CD14-positive monocyte (primary cell): ENCODE measurements around the gene GRN. TPM values are rescaled to one million over a fixed set of nuclear protein-coding genes. Genes with fewer than 3 reads are reported as not detected.
"Not testable (repeated sequence)": the region's sequence is repeated elsewhere in the genome, so short reads cannot be mapped to it uniquely, and the experiment has no call there.

Experiments used
- DNase-seq, 3 donors: peaks; one replicate each; pipeline ENCODE4 v3.0.0-alpha.2; 2011 to 2022
- H2AFZ ChIP-seq: 2 replicates; pipeline ENCODE4 v1.6.0; 2012; ENCODE audit warnings: mild to moderate bottlenecking, low read depth, low read length, inconsistent platforms; ENCODE audit not compliant: insufficient read depth, poor library complexity, severe bottlenecking
- H3K27ac ChIP-seq, 2 donors: 1 replicate in 1 of 2; 2 replicates in 1 of 2; pipeline ENCODE4 v1.5.1; 2012 to 2013; ENCODE audit warnings: low read length in 2 of 2, control low read depth in 1 of 2, inconsistent platforms in 1 of 2, low read depth in 1 of 2, mild to moderate bottlenecking in 1 of 2
- H3K27me3 ChIP-seq, 2 donors: one replicate each; pipeline versions ENCODE4 v1.6.0 to v1.6.1; 2011 to 2013; ENCODE audit warnings: low read length in 2 of 2; ENCODE audit not compliant: control insufficient read depth in 2 of 2, insufficient read depth in 2 of 2
- H3K36me3 ChIP-seq, 2 donors: replicated peaks in 1 of 2; 1 replicate in 1 of 2; 2 replicates in 1 of 2; pipeline versions ENCODE4 v1.5.1 to v1.6.1; 2012 to 2013; ENCODE audit warnings: low read length in 2 of 2, control low read depth in 1 of 2, inconsistent platforms in 1 of 2, mild to moderate bottlenecking in 1 of 2; ENCODE audit not compliant: insufficient read depth in 2 of 2, control insufficient read depth in 1 of 2
- H3K4me1 ChIP-seq, 2 donors: 1 replicate in 1 of 2; 2 replicates in 1 of 2; pipeline versions ENCODE4 v1.5.1 to v1.6.1; 2012 to 2013; ENCODE audit warnings: low read length in 2 of 2, control low read depth in 1 of 2, inconsistent platforms in 1 of 2, mild to moderate bottlenecking in 1 of 2, moderate library complexity in 1 of 2; ENCODE audit not compliant: insufficient read depth in 2 of 2, control insufficient read depth in 1 of 2
- H3K4me2 ChIP-seq: replicated peaks from 2 replicates; pipeline ENCODE3; 2012; ENCODE audit warnings: low read length, moderate library complexity, mild to moderate bottlenecking; ENCODE audit not compliant: poor library complexity, severe bottlenecking; ENCODE audit errors: extremely low read depth
- H3K4me3 ChIP-seq, 3 experiments: fragments of 200-600 bp in 1 of 3; sonication (generic) in 1 of 3; replicated peaks in 1 of 3; 1 replicate in 2 of 3; 2 replicates in 1 of 3; pipeline ENCODE4 v1.5.1; 2011 to 2013; ENCODE audit warnings: low read length in 3 of 3, mild to moderate bottlenecking in 3 of 3, control low read depth in 2 of 3, low read depth in 2 of 3, inconsistent platforms in 1 of 3, moderate library complexity in 1 of 3
- H3K79me2 ChIP-seq: 2 replicates; pipeline ENCODE4 v1.6.0; 2012; ENCODE audit warnings: mild to moderate bottlenecking, control low read depth, inconsistent platforms, low read length, moderate library complexity; ENCODE audit not compliant: insufficient read depth
- H3K9ac ChIP-seq: 2 replicates; pipeline ENCODE4 v1.6.0; 2017; ENCODE audit warnings: low read length, mild to moderate bottlenecking; ENCODE audit not compliant: insufficient read depth, poor library complexity, severe bottlenecking
- H3K9me3 ChIP-seq, 2 donors: replicated peaks in 1 of 2; 1 replicate in 1 of 2; 2 replicates in 1 of 2; pipeline versions ENCODE4 v1.5.1 to v1.6.1; 2012 to 2013; ENCODE audit warnings: low read length in 2 of 2, control low read depth in 1 of 2; ENCODE audit not compliant: control insufficient read depth in 1 of 2, insufficient read depth in 1 of 2
- H4K20me1 ChIP-seq: 2 replicates; pipeline ENCODE4 v1.6.0; 2012; ENCODE audit warnings: mild to moderate bottlenecking, low read length, control low read depth, moderate library complexity; ENCODE audit not compliant: insufficient read depth
- H3K27ac Mint-ChIP-seq, 7 donors: one replicate each; pipeline ENCODE4 v1.8.0; 2020; ENCODE audit warnings: mild to moderate bottlenecking in 7 of 7, mixed read lengths in 7 of 7, moderate library complexity in 6 of 7, inconsistent platforms in 2 of 7
- H3K27me3 Mint-ChIP-seq, 3 donors: one replicate each; pipeline ENCODE4 v1.8.0; 2021 to 2022; ENCODE audit warnings: low read depth in 3 of 3, mild to moderate bottlenecking in 3 of 3, mixed read lengths in 3 of 3, moderate library complexity in 3 of 3, inconsistent platforms in 1 of 3
- H3K36me3 Mint-ChIP-seq, 2 donors: one replicate each; pipeline ENCODE4 v1.8.0; 2020; ENCODE audit warnings: mixed read lengths in 2 of 2, inconsistent platforms in 1 of 2, mild to moderate bottlenecking in 1 of 2
- H3K4me1 Mint-ChIP-seq: one replicate; pipeline ENCODE4 v1.8.0; 2020; ENCODE audit warnings: mild to moderate bottlenecking, mixed read lengths
- H3K4me3 Mint-ChIP-seq, 2 donors: one replicate each; pipeline ENCODE4 v1.8.0; 2020; ENCODE audit warnings: mild to moderate bottlenecking in 2 of 2, mixed read lengths in 2 of 2, moderate library complexity in 1 of 2
- H3K9me3 Mint-ChIP-seq, 7 donors: one replicate each; pipeline ENCODE4 v1.8.0; 2020 to 2022; ENCODE audit warnings: mixed read lengths in 7 of 7, mild to moderate bottlenecking in 6 of 7, moderate library complexity in 6 of 7, inconsistent platforms in 2 of 7
- WGBS: methylation state at CpG from one replicate; pipeline ENCODE4 v1.1.5; 2013; ENCODE audit warnings: missing lambda C conversion rate; ENCODE audit not compliant: insufficient coverage; 5-methylcytosine and 5-hydroxymethylcytosine counted together
- intact Hi-C, 2 donors: fragments of 100-400 bp; cut with micrococcal nuclease; formaldehyde crosslinking; loops; one replicate each; pipeline versions ENCODE4 v1.15.0 to v1.15.1; 2023
- polyA plus RNA-seq, 3 donors: library from polyadenylated mRNA; depleted of rRNA in 1 of 3; unstranded in 2 of 3; stranded (reverse) in 1 of 3; fragments of 300-500 nt in 2 of 3; fragments of >200 nt in 1 of 3; fragmentation: Illumina TruSeq in 2 of 3; gene quantifications; 1 replicate in 2 of 3; 2 replicates in 1 of 3; pipeline ENCODE4 v1.2.3, GENCODE V29; 2012 to 2021
- TF ChIP-seq, protein P1 (sequence below): fragments of 200-600 bp; IDR thresholded peaks from one replicate; pipeline ENCODE4 v1.8.0; 2022; ENCODE audit warnings: antibody characterized with exemption, mild to moderate bottlenecking

Gene GRN
- polyA plus RNA-seq, 3 donors, result 1,303 to 1,960 (median 1,361) TPM

DNA sequence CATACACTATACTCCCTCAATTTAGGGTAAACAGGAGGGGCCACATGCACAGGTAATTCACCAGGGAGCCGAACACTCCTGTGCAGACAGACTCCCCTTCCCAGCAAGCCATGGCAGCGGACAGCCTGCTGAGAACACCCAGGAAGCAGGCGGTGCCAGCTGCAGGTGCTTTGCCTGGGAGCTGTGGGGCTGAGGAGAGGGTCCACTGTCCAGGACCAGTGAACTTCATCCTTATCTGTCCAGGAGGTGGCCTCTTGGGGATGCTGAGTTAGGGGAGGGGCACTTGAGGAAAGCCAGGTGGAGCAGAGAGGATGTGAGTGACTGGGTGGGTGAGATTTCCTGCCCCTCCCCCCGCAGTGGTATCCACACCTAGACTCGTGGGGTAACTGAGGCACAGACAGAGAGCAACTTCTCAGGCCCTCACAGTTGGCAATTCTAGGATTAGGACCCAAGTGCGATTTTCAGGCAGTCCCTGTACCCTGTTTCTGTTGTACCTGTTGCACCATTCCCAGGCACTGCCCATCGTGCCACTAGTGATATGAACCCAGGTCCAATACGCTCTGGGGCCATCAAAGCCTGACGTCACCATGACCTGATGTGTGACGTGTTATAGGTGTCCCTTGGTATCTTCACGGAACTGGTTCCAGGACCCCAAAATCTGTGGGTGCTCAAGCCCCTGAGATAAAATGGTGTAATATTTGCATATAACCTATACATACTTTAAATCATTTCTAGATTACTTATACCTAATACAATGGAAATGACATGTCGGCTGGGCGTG lies 1.2 kb downstream of the GRN start:
- peak overlapping the region; percentile 39 for H2AFZ ChIP-seq
- H3K36me3 Mint-ChIP-seq, result peaks cover 34 to 37% of the 10 kb centered on the region in 2 donors
- H3K4me1 ChIP-seq, result peaks cover 57 to 69% of the 10 kb centered on the region in 2 donors
- peaks cover 60% of the 10 kb centered on the region for H3K4me1 Mint-ChIP-seq
- H3K9ac ChIP-seq, result peak overlapping the region; percentile 87
- TF ChIP-seq, protein P1, sequence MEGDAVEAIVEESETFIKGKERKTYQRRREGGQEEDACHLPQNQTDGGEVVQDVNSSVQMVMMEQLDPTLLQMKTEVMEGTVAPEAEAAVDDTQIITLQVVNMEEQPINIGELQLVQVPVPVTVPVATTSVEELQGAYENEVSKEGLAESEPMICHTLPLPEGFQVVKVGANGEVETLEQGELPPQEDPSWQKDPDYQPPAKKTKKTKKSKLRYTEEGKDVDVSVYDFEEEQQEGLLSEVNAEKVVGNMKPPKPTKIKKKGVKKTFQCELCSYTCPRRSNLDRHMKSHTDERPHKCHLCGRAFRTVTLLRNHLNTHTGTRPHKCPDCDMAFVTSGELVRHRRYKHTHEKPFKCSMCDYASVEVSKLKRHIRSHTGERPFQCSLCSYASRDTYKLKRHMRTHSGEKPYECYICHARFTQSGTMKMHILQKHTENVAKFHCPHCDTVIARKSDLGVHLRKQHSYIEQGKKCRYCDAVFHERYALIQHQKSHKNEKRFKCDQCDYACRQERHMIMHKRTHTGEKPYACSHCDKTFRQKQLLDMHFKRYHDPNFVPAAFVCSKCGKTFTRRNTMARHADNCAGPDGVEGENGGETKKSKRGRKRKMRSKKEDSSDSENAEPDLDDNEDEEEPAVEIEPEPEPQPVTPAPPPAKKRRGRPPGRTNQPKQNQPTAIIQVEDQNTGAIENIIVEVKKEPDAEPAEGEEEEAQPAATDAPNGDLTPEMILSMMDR, result peak; percentile 26
- H3K9me3 Mint-ChIP-seq, result peaks cover 0 to 3% (median 0%) of the 10 kb centered on the region in 7 donors
- intact Hi-C loops, result loop anchor here in 1 of 2 donors (5.0 kb wide), 2 partner anchors 69 to 144 kb away; no protein-coding TSS in a partner anchor
- H3K79me2 ChIP-seq, result peaks cover 67% of the 10 kb centered on the region
- peak overlapping the region; percentile 88 to 98 for H3K27ac ChIP-seq
- H3K4me3 Mint-ChIP-seq, result peak overlapping the region; percentile 96 to 99
- H3K27me3 Mint-ChIP-seq, result peaks cover 0 to 2% (median 0%) of the 10 kb centered on the region in 3 donors
- no peaks in the 10 kb centered on the region for H3K9me3 ChIP-seq
- H3K27me3 ChIP-seq, result no peaks in the 10 kb centered on the region
- peak overlapping the region; percentile 88 for H3K4me2 ChIP-seq
- peaks cover 25 to 27% of the 10 kb centered on the region in 2 donors for H3K36me3 ChIP-seq
- DNase-seq, result no peak
- peak overlapping the region; percentile 93 to 99 (median 98) for H3K27ac Mint-ChIP-seq
- H3K4me3 ChIP-seq, result peak overlapping the region; percentile 71 to 98 (median 92)
- WGBS, result 71% methylated on average over 6 of the region's 13 CpGs
- peaks cover 62% of the 10 kb centered on the region for H4K20me1 ChIP-seq

DNA sequence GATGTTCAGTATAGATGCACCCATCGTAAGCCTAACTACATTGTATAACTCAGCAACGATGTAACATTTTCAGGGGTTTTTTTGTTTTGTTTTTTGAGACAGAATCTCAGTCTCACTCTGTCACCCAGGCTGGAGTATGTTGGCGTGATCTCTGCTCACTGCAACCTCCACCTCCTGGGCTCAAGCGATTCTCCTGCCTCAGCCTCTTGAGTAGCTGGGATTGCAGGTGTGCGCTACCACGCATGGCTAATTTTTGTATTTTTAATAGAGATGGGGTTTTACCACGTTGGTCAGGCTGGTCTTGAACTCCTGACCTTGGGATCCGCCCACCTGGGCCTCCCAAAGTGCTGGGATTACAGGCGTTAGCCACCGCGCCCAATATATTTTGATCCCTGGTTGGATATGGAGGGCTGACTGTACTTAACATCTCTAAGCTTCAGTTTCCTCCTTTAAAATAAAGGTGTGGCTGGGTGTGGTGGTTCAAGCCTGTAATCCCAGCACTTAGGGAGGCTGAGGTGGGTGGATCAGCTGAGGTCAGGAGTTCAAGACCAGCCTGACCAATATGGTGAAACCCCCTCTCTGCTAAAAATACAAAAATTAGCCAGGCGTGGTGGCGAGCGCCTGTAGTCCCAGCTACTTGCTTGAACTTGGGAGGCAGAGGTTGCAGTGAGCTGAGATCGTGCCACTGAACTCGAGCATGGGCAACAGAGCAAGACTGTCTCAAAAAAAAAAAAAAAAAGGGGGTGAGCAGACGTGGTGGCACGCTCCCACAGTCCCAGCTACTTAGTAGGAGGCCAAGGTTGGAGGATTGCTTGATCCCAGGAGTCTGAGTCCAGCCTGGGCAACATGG lies 2.3 kb downstream of the GRN start:
- H3K4me1 Mint-ChIP-seq, result peaks cover 64% of the 10 kb centered on the region
- not testable (repeated sequence) for H3K9me3 Mint-ChIP-seq, H3K9me3 ChIP-seq, H3K27me3 ChIP-seq, DNase-seq, H2AFZ ChIP-seq, H3K27me3 Mint-ChIP-seq
- 72% methylated on average over 5 of the region's 18 CpGs for WGBS
- Histone ChIP-seq H3K9ac (peak overlapping the region; percentile 18), H3K4me2 (peak overlapping the region; percentile 88), H3K4me1 (peaks cover 57 to 77% of the 10 kb centered on the region in 2 donors), H3K27ac (peak overlapping the region; percentile 88 to 98), H3K79me2 (peaks cover 67% of the 10 kb centered on the region), H4K20me1 (peaks cover 74% of the 10 kb centered on the region), H3K4me3 (peak overlapping the region in 1 of 3 experiments; percentile 92), H3K36me3 (peaks cover 37 to 38% of the 10 kb centered on the region in 2 donors)
- peaks cover 45 to 48% of the 10 kb centered on the region in 2 donors for H3K36me3 Mint-ChIP-seq
- intact Hi-C loops, result loop anchor here in 1 of 2 donors (5.0 kb wide), 2 partner anchors 70 to 145 kb away; no protein-coding TSS in a partner anchor
- H3K4me3 Mint-ChIP-seq, result peak overlapping the region; percentile 27 to 82
- H3K27ac Mint-ChIP-seq, result peak overlapping the region; percentile 93 to 98 (median 93)
